GM23338 (cell line): ENCODE measurements around the gene BDH1. TPM values are rescaled to one million over a fixed set of nuclear protein-coding genes. Genes with fewer than 3 reads are reported as not detected.
"Not testable (repeated sequence)": the region's sequence is repeated elsewhere in the genome, so short reads cannot be mapped to it uniquely, and the experiment has no call there.

Source experiments
- ATAC-seq: fragments of 200-7000 bp; cut with Tn5 transposase; 3 replicates; pipeline ENCODE4 v1.9.1; 2020
- DNase-seq: peaks from one replicate; pipeline ENCODE4 v3.0.0-alpha.2; 2015; ENCODE audit warnings: low spot score
- H2AFZ ChIP-seq: fragments of 200-600 bp; sonication (generic); 2 replicates; pipeline ENCODE4 v1.8.0; 2016; ENCODE audit warnings: antibody characterized with exemption, mild to moderate bottlenecking, moderate library complexity
- H3F3A ChIP-seq: fragments of 200-600 bp; sonication (generic); replicated peaks from 2 replicates; pipeline ENCODE4 v1.8.0; 2017; ENCODE audit warnings: antibody characterized with exemption, mixed run types, low read depth
- H3K27ac ChIP-seq: fragments of 200-600 bp; sonication (generic); 2 replicates; pipeline ENCODE4 v1.6.1; 2016; ENCODE audit warnings: low read depth
- H3K27me3 ChIP-seq: fragments of 200-600 bp; sonication (generic); 2 replicates; pipeline ENCODE4 v1.8.0; 2016; ENCODE audit warnings: mild to moderate bottlenecking, mixed run types, moderate library complexity; ENCODE audit not compliant: insufficient read depth
- H3K36me3 ChIP-seq: fragments of 200-600 bp; sonication (generic); 2 replicates; pipeline ENCODE4 v1.8.0; 2016; ENCODE audit warnings: mild to moderate bottlenecking; ENCODE audit not compliant: insufficient read depth
- H3K4me1 ChIP-seq: fragments of 200-600 bp; sonication (generic); 2 replicates; pipeline ENCODE4 v1.8.0; 2016; ENCODE audit warnings: mild to moderate bottlenecking, moderate library complexity; ENCODE audit not compliant: insufficient read depth
- H3K4me2 ChIP-seq: fragments of 200-600 bp; sonication (generic); 2 replicates; pipeline ENCODE4 v1.7.1; 2017; ENCODE audit warnings: mixed run types
- H3K4me3 ChIP-seq: fragments of 200-600 bp; sonication (generic); 2 replicates; pipeline ENCODE4 v1.6.1; 2016; ENCODE audit warnings: mixed run types
- H3K79me2 ChIP-seq: fragments of 200-600 bp; sonication (generic); replicated peaks from 2 replicates; pipeline ENCODE4 v1.8.0; 2017; ENCODE audit warnings: mild to moderate bottlenecking; ENCODE audit not compliant: insufficient read depth
- H3K9me2 ChIP-seq: fragments of 200-600 bp; sonication (generic); 2 replicates; pipeline ENCODE4 v1.8.0; 2017; ENCODE audit not compliant: insufficient read depth
- H4K20me1 ChIP-seq: fragments of 200-600 bp; sonication (generic); replicated peaks from 2 replicates; pipeline ENCODE4 v1.8.0; 2017; ENCODE audit warnings: mild to moderate bottlenecking; ENCODE audit not compliant: insufficient read depth
- H3K27ac Mint-ChIP-seq: 2 replicates; pipeline ENCODE4 v1.8.0; 2020; ENCODE audit warnings: inconsistent platforms, mild to moderate bottlenecking, moderate library complexity, mixed read lengths
- H3K27me3 Mint-ChIP-seq: 3 replicates; pipeline ENCODE4 v1.8.0; 2022; ENCODE audit warnings: low read depth, mild to moderate bottlenecking, moderate library complexity, mixed read lengths, inconsistent platforms; ENCODE audit not compliant: insufficient read depth, poor library complexity
- H3K36me3 Mint-ChIP-seq: 3 replicates; pipeline ENCODE4 v1.8.0; 2021; ENCODE audit warnings: low read depth, mild to moderate bottlenecking, inconsistent platforms, moderate library complexity, mixed read lengths
- H3K4me1 Mint-ChIP-seq: 3 replicates; pipeline ENCODE4 v1.8.0; 2020; ENCODE audit warnings: mild to moderate bottlenecking, inconsistent platforms, mixed read lengths
- H3K4me3 Mint-ChIP-seq: 3 replicates; pipeline ENCODE4 v1.8.0; 2021; ENCODE audit warnings: moderate library complexity, mild to moderate bottlenecking, inconsistent platforms, mixed read lengths
- H3K9me3 Mint-ChIP-seq: 3 replicates; pipeline ENCODE4 v1.8.0; 2020; ENCODE audit warnings: moderate library complexity, mild to moderate bottlenecking, inconsistent platforms, mixed read lengths
- JUNB ChIP-seq: IDR thresholded peaks from one replicate; pipeline ENCODE4 v1.6.1; 2016; ENCODE audit warnings: antibody characterized with exemption; ENCODE audit not compliant: unreplicated experiment
- NANOG ChIP-seq: IDR thresholded peaks from 2 replicates; pipeline ENCODE4 v1.6.1; 2016; ENCODE audit warnings: antibody characterized with exemption, borderline replicate concordance
- POLR2AphosphoS5 ChIP-seq: IDR thresholded peaks from 2 replicates; pipeline ENCODE4 v1.6.1; 2016; ENCODE audit warnings: antibody characterized with exemption, low read depth
- STAT1 ChIP-seq: IDR thresholded peaks from one replicate; pipeline ENCODE4 v1.6.1; 2016; ENCODE audit warnings: antibody characterized with exemption; ENCODE audit not compliant: unreplicated experiment
- ZNF114 ChIP-seq: fragments of 250-450 bp; sonication (Bioruptor Pico); IDR thresholded peaks from 2 replicates; pipeline ENCODE4 v1.5.0; 2020; ENCODE audit warnings: mild to moderate bottlenecking, moderate library complexity
- ZNF331 ChIP-seq: fragments of 250-450 bp; sonication (Bioruptor Pico); IDR thresholded peaks from 2 replicates; pipeline ENCODE4 v1.5.0; 2020; ENCODE audit warnings: low read depth, mild to moderate bottlenecking, moderate library complexity
- polyA plus RNA-seq: library from polyadenylated mRNA; unstranded; fragments of >200 nt; fragmentation: Nextera tagmentation; extraction: Ambion mirVana; gene quantifications from 2 replicates; pipeline ENCODE4 v1.2.1, GENCODE V29; 2016
- total RNA-seq: library from RNA; depleted of rRNA; stranded (reverse); fragments of >200 nt; shearing (Covaris generic); gene quantifications from 2 replicates; pipeline ENCODE4 v1.2.3, GENCODE V29; 2014
- TF ChIP-seq, protein P1 (sequence below): fragments of 250-450 bp; sonication (Bioruptor Pico); IDR thresholded peaks from 2 replicates; pipeline ENCODE4 v1.5.0; 2020; ENCODE audit warnings: mild to moderate bottlenecking, moderate library complexity
- TF ChIP-seq, protein P2 (sequence below), 2 experiments: fragments of 200-600 bp in 1 of 2; sonication (generic) in 1 of 2; conservative IDR thresholded peaks; 2 replicates each; pipeline versions ENCODE4 v1.5.1 to v1.6.1; 2016 to 2017; ENCODE audit warnings: antibody characterized with exemption in 2 of 2, low read depth in 2 of 2, mild to moderate bottlenecking in 2 of 2, moderate library complexity in 1 of 2

The BDH1 gene
- total and polyA plus RNA-seq, 2 experiments from 2014 or later, result 18.1 to 19.3 TPM

- H3K4me3 ChIP-seq, H3K27me3 ChIP-seq, ATAC-seq, H3K4me1 ChIP-seq, H3K27ac Mint-ChIP-seq, H3K9me2 ChIP-seq, H3F3A ChIP-seq, H3K4me2 ChIP-seq, DNase-seq, H3K36me3 ChIP-seq, H3K4me3 Mint-ChIP-seq, H3K79me2 ChIP-seq, H4K20me1 ChIP-seq, H3K4me1 Mint-ChIP-seq, H3K27ac ChIP-seq, H2AFZ ChIP-seq: not testable (repeated sequence)
- Mint-ChIP-seq H3K36me3 (peaks cover 53% of the 10 kb centered on the region), H3K9me3 (peaks cover 21% of the 10 kb centered on the region), H3K27me3 (peaks cover 22% of the 10 kb centered on the region)
These were observed 46.6 kb upstream of the BDH1 start for GRCh38 chr3:197602351-197602750.

DNA sequence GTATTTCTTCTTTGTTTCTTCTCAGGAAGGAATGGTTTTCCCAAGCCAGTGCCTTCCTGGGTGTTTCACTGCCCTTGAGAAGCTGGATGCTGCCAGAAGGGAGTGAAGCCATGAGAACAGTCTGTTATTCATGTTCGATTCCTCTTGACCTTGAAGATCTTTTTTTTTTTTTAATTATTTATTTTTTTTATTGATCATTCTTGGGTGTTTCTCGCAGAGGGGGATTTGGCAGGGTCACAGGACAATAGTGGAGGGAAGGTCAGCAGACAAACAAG, 45.7 kb upstream of the BDH1 start:
- H3K36me3 ChIP-seq, ATAC-seq, H3K4me1 ChIP-seq, H3F3A ChIP-seq, H3K4me3 ChIP-seq, H4K20me1 ChIP-seq, H3K27ac Mint-ChIP-seq, H3K27ac ChIP-seq, H3K4me1 Mint-ChIP-seq, H3K79me2 ChIP-seq, H3K4me2 ChIP-seq, H3K27me3 ChIP-seq, H3K9me2 ChIP-seq, DNase-seq, H2AFZ ChIP-seq, H3K4me3 Mint-ChIP-seq: not testable (repeated sequence)
- Mint-ChIP-seq H3K27me3 (peaks cover 22% of the 10 kb centered on the region), H3K36me3 (peaks cover 44% of the 10 kb centered on the region), H3K9me3 (peaks cover 21% of the 10 kb centered on the region)

- Mint-ChIP-seq H3K4me3 (no peak overlapping the region), H3K27me3 (peaks cover 22% of the 10 kb centered on the region), H3K27ac (peak overlapping the region; percentile 44; the same call in 1 of the 2 replicates), H3K9me3 (peaks cover 21% of the 10 kb centered on the region), H3K4me1 (peaks cover 6% of the 10 kb centered on the region), H3K36me3 (peaks cover 39% of the 10 kb centered on the region)
- Histone ChIP-seq H3K4me2 (no peak overlapping the region), H2AFZ (no peak overlapping the region), H4K20me1 (no peaks in the 10 kb centered on the region), H3K27ac (no peak overlapping the region), H3K79me2 (no peaks in the 10 kb centered on the region), H3K36me3 (no peaks in the 10 kb centered on the region), H3K27me3 (no peaks in the 10 kb centered on the region), H3K9me2 (no peaks in the 10 kb centered on the region), H3K4me3 (no peak overlapping the region), H3F3A (no peaks in the 10 kb centered on the region), H3K4me1 (peaks cover 4% of the 10 kb centered on the region)
- ATAC-seq (no peak), DNase-seq (no peak)
- TF ChIP-seq, protein P1, sequence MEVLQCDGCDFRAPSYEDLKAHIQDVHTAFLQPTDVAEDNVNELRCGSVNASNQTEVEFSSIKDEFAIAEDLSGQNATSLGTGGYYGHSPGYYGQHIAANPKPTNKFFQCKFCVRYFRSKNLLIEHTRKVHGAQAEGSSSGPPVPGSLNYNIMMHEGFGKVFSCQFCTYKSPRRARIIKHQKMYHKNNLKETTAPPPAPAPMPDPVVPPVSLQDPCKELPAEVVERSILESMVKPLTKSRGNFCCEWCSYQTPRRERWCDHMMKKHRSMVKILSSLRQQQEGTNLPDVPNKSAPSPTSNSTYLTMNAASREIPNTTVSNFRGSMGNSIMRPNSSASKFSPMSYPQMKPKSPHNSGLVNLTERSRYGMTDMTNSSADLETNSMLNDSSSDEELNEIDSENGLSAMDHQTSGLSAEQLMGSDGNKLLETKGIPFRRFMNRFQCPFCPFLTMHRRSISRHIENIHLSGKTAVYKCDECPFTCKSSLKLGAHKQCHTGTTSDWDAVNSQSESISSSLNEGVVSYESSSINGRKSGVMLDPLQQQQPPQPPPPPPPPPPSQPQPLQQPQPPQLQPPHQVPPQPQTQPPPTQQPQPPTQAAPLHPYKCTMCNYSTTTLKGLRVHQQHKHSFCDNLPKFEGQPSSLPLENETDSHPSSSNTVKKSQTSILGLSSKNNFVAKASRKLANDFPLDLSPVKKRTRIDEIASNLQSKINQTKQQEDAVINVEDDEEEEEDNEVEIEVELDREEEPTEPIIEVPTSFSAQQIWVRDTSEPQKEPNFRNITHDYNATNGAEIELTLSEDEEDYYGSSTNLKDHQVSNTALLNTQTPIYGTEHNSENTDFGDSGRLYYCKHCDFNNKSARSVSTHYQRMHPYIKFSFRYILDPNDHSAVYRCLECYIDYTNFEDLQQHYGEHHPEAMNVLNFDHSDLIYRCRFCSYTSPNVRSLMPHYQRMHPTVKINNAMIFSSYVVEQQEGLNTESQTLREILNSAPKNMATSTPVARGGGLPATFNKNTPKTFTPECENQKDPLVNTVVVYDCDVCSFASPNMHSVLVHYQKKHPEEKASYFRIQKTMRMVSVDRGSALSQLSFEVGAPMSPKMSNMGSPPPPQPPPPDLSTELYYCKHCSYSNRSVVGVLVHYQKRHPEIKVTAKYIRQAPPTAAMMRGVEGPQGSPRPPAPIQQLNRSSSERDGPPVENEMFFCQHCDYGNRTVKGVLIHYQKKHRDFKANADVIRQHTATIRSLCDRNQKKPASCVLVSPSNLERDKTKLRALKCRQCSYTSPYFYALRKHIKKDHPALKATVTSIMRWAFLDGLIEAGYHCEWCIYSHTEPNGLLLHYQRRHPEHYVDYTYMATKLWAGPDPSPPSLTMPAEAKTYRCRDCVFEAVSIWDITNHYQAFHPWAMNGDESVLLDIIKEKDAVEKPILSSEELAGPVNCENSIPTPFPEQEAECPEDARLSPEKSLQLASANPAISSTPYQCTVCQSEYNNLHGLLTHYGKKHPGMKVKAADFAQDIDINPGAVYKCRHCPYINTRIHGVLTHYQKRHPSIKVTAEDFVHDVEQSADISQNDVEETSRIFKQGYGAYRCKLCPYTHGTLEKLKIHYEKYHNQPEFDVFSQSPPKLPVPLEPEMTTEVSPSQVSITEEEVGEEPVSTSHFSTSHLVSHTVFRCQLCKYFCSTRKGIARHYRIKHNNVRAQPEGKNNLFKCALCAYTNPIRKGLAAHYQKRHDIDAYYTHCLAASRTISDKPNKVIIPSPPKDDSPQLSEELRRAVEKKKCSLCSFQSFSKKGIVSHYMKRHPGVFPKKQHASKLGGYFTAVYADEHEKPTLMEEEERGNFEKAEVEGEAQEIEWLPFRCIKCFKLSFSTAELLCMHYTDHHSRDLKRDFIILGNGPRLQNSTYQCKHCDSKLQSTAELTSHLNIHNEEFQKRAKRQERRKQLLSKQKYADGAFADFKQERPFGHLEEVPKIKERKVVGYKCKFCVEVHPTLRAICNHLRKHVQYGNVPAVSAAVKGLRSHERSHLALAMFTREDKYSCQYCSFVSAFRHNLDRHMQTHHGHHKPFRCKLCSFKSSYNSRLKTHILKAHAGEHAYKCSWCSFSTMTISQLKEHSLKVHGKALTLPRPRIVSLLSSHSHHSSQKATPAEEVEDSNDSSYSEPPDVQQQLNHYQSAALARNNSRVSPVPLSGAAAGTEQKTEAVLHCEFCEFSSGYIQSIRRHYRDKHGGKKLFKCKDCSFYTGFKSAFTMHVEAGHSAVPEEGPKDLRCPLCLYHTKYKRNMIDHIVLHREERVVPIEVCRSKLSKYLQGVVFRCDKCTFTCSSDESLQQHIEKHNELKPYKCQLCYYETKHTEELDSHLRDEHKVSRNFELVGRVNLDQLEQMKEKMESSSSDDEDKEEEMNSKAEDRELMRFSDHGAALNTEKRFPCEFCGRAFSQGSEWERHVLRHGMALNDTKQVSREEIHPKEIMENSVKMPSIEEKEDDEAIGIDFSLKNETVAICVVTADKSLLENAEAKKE (CRISPR knock-in tag), result no peak
- TF ChIP-seq, protein P2, sequence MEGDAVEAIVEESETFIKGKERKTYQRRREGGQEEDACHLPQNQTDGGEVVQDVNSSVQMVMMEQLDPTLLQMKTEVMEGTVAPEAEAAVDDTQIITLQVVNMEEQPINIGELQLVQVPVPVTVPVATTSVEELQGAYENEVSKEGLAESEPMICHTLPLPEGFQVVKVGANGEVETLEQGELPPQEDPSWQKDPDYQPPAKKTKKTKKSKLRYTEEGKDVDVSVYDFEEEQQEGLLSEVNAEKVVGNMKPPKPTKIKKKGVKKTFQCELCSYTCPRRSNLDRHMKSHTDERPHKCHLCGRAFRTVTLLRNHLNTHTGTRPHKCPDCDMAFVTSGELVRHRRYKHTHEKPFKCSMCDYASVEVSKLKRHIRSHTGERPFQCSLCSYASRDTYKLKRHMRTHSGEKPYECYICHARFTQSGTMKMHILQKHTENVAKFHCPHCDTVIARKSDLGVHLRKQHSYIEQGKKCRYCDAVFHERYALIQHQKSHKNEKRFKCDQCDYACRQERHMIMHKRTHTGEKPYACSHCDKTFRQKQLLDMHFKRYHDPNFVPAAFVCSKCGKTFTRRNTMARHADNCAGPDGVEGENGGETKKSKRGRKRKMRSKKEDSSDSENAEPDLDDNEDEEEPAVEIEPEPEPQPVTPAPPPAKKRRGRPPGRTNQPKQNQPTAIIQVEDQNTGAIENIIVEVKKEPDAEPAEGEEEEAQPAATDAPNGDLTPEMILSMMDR (conservative IDR thresholded peaks at IDR 0.05; ENCODE audit: low read depth in 2 of 2), result no peak
- TF ChIP-seq POLR2AphosphoS5 (no peak), ZNF331 (no peak), JUNB (no peak), ZNF114 (no peak), STAT1 (no peak), NANOG (no peak)
These were observed 45.2 kb upstream of the BDH1 start for GRCh38 chr3:197600796-197601565.
